Loucy (cell line): ENCODE measurements around the gene MEPE.

Experiments
- CTCF ChIP-seq: fragments of 200-600 bp; sonication (generic); conservative IDR thresholded peaks from 2 replicates; pipeline ENCODE4 v1.5.1; 2014; ENCODE audit warnings: mild to moderate bottlenecking, antibody characterized with exemption, low read length
- EZH2phosphoT487 ChIP-seq: fragments of 200-600 bp; IDR thresholded peaks from 2 replicates; pipeline ENCODE4 v1.6.1; 2018; ENCODE audit warnings: antibody characterized with exemption, mild to moderate bottlenecking, moderate library complexity, borderline replicate concordance

- TF ChIP-seq CTCF = no peak
- no peak for TF ChIP-seq EZH2phosphoT487
These were observed 3.0 kb downstream of the MEPE start for GRCh38 chr4:87835743-87836142.
